ENCODE data around the gene SNX30. TPM values are rescaled to one million over a fixed set of nuclear protein-coding genes. Genes with fewer than 3 reads are reported as not detected.

Gene SNX30
- total RNA-seq, 4 donors from 2014 or later: 6.2 to 18.2 (median 10.4) TPM

- Histone ChIP-seq H3K4me3 (no peak overlapping the region), H3K4me1 (peaks cover 0 to 4% (median 0%) of the 10 kb centered on the region in 3 donors), H3K9me3 (no peaks in the 10 kb centered on the region), H3K27me3 (no peaks in the 10 kb centered on the region), H3K27ac (no peak overlapping the region), H3K36me3 (peaks cover 0 to 40% of the 10 kb centered on the region in 2 donors)
- 86 to 95% methylated on average over 2 to 4 of the region's 7 CpGs for WGBS, 2 donors (ENCODE audit: low coverage in 1 of 2)
- no peak for TF ChIP-seq CTCF (IDR thresholded peaks at IDR 0.05)
- no peak for TF ChIP-seq POLR2A (IDR thresholded peaks at IDR 0.05)
- no peak for TF ChIP-seq POLR2AphosphoS5 (IDR thresholded peaks at IDR 0.05)
- TF ChIP-seq EP300 (IDR thresholded peaks at IDR 0.05): no peak
- ATAC-seq: no peak
These were observed 114.4 kb downstream of the SNX30 start for GRCh38 chr9:112864982-112865381.

GRCh38 chr9:112866662-112867274 is 116.2 kb downstream of the SNX30 start:
- peaks cover 0 to 52% of the 10 kb centered on the region in 2 donors for H3K36me3 ChIP-seq
- 60 to 100% methylated on average over 1 of the region's 1 CpG for WGBS, 2 donors (ENCODE audit: low coverage in 1 of 2)

GRCh38 chr9:112867275-112867991 is 116.9 kb downstream of the SNX30 start:
- TF ChIP-seq POLR2AphosphoS5 (IDR thresholded peaks at IDR 0.05) (no peak), POLR2A (IDR thresholded peaks at IDR 0.05) (no peak), CTCF (IDR thresholded peaks at IDR 0.05) (no peak), EP300 (IDR thresholded peaks at IDR 0.05) (no peak)
- Histone ChIP-seq H3K9me3 (no peaks in the 10 kb centered on the region), H3K27ac (no peak overlapping the region), H3K36me3 (peaks cover 0 to 58% of the 10 kb centered on the region in 2 donors), H3K27me3 (no peaks in the 10 kb centered on the region), H3K4me3 (no peak overlapping the region), H3K4me1 (peaks cover 0 to 4% (median 0%) of the 10 kb centered on the region in 3 donors)
- no peak for ATAC-seq
- 58 to 60% methylated on average over 2 to 3 of the region's 3 CpGs for WGBS, 2 donors (ENCODE audit: low coverage in 1 of 2)

More at GRCh38 chr9:112866662-112867274, 116.2 kb downstream of the SNX30 start:
- no peak for TF ChIP-seq CTCF (IDR thresholded peaks at IDR 0.05)
- no peak for TF ChIP-seq POLR2A (IDR thresholded peaks at IDR 0.05)
- TF ChIP-seq EP300 (IDR thresholded peaks at IDR 0.05): no peak
- TF ChIP-seq POLR2AphosphoS5 (IDR thresholded peaks at IDR 0.05): no peak
- ATAC-seq: no peak
- H3K9me3 ChIP-seq: no peaks in the 10 kb centered on the region
- H3K27ac ChIP-seq: no peak overlapping the region
- H3K27me3 ChIP-seq: no peaks in the 10 kb centered on the region
- peaks cover 0 to 4% (median 0%) of the 10 kb centered on the region in 3 donors for H3K4me1 ChIP-seq
- H3K4me3 ChIP-seq: no peak overlapping the region

GRCh38 chr9:112868461-112868860 is 117.9 kb downstream of the SNX30 start:
- no peak for ATAC-seq
- no peaks in the 10 kb centered on the region for H3K27me3 ChIP-seq
- 88 to 94% methylated on average over 8 to 10 of the region's 10 CpGs for WGBS, 2 donors (ENCODE audit: low coverage in 1 of 2)
- H3K36me3 ChIP-seq: peaks cover 0 to 59% of the 10 kb centered on the region in 2 donors
- no peaks in the 10 kb centered on the region for H3K9me3 ChIP-seq
- no peaks in the 10 kb centered on the region for H3K4me1 ChIP-seq
- no peak overlapping the region for H3K27ac ChIP-seq
- TF ChIP-seq CTCF (IDR thresholded peaks at IDR 0.05) (no peak), EP300 (IDR thresholded peaks at IDR 0.05) (no peak), POLR2AphosphoS5 (IDR thresholded peaks at IDR 0.05) (no peak), POLR2A (IDR thresholded peaks at IDR 0.05) (no peak)
- no peak overlapping the region for H3K4me3 ChIP-seq

Data from gastroesophageal sphincter (tissue), 4 donors.